IPS DF 19.7 (cell line): ENCODE results near the gene KCNC4.

Source experiments
- DNase-seq: peaks from one replicate; pipeline ENCODE4 v3.0.0-alpha.2; 2013; ENCODE audit warnings: low read depth, low spot score

Gene KCNC4

DNA sequence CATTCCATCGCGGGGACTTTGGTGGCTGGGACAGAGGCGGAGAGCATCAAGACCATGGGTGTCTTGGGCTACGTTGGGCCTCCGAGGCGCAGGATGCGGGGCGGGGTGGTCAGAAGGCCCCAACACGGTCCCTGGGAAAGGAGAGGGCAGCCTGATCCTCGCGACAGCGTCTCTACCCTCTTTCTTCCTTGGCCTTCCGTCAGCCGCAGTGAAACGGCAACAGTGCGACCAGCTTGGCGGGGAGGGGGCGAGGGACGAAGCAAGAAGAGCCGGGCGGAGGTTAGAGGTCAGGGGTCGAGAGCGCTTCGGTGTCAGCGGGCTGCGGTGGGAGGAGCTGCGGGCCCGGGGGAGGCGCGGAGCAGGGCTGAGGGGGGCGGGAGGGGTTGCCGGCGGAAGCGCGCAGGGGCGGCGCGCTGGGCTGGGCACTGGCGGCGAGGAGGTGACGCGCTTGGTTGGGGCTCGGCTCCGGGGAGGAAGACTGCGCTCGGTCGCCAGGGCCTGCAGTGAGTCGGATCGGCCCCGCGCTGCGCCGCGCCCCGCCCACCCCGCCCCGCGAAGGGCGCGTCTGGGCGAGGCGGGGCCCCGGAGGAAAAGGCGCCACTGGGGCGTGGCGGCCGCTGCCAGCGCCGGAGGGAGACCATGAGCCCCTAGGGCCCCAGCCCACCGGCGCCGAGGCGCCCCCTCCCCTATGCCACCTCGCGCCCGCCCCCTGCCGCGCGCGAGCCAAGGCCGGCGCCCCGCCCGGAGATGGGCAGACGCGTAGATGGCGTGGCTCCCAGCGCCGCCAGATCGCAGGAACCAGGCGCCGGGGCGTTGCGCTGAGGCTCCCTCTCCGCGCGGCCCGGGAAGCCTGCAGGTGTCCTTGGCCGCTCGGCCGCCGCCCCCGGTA is at the start of gene KCNC4:
KCNC4 (plus strand) TSS at position 600 of the 889 bp plus-strand sequence. CDS start 1,186 bp downstream, outside the sequence.
- DNase-seq = no peak

DNA sequence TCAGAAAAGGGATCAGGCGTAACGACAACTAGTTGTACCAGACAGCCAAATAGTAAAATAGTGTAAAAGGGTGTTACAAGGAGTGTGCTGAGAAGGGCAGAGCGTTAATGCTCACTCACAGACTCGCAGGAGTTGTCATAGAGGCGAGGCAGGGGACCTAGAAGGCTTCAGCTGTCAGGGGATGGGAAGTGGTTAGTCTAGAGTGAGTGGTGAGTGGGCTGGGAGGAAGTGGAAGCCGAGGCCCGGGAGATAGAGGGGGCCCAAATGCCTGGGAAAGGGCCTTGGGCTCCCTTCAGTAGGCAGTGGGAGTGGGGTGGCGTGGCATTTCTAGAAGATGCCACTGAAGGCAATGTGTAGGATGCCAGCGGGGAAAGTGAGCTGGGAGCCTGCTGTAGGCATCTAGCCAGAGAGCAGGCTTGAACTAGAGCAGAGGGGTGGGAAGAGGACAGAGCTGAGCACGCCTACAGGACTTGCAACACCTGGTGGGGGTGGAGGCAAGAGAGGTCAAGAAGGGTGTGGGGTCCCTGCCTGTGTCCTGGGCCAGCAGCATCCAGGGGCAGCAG is 49.5 kb upstream of the KCNC4 start:
- no peak for DNase-seq

DNA sequence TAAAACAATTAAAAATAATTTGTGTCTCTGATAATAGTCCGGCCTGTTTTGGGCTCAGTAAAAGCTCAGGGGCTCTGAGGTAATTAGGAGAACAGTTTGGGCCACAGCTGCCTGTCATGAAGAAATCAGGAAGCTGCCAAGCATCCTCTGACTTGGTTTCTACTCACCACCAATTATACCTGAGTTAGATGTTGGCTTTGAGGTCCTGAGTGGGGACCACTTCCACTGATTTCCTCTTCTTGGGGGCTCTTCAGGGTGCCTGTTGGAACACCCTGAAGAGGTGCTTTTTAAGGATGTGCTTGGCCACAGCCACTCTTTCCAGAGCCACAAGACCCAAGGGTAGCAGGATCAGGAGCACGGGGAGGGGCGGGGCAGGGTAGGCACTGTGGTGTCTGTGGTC is 48.9 kb upstream of the KCNC4 start:
- DNase-seq = no peak

GRCh38 chr1:110161849-110162248 is 48.3 kb upstream of the KCNC4 start:
- no peak for DNase-seq

- no peak for DNase-seq
Observed at GRCh38 chr1:110163591-110163990, 46.5 kb upstream of the KCNC4 start.

GRCh38 chr1:110164725-110165350 is 45.3 kb upstream of the KCNC4 start:
- no peak for DNase-seq

GRCh38 chr1:110165761-110166231 is 44.3 kb upstream of the KCNC4 start:
- DNase-seq = no peak

GRCh38 chr1:110166861-110167260 is 43.3 kb upstream of the KCNC4 start:
- no peak for DNase-seq

GRCh38 chr1:110170766-110171733 is 39.1 kb upstream of the KCNC4 start:
- no peak for DNase-seq

GRCh38 chr1:110172001-110172400 is 38.1 kb upstream of the KCNC4 start:
- DNase-seq = no peak

- DNase-seq = no peak
Observed at GRCh38 chr1:110173466-110174105, 36.5 kb upstream of the KCNC4 start.

- DNase-seq = no peak
Observed at GRCh38 chr1:110174961-110175360, 35.2 kb upstream of the KCNC4 start.

DNA sequence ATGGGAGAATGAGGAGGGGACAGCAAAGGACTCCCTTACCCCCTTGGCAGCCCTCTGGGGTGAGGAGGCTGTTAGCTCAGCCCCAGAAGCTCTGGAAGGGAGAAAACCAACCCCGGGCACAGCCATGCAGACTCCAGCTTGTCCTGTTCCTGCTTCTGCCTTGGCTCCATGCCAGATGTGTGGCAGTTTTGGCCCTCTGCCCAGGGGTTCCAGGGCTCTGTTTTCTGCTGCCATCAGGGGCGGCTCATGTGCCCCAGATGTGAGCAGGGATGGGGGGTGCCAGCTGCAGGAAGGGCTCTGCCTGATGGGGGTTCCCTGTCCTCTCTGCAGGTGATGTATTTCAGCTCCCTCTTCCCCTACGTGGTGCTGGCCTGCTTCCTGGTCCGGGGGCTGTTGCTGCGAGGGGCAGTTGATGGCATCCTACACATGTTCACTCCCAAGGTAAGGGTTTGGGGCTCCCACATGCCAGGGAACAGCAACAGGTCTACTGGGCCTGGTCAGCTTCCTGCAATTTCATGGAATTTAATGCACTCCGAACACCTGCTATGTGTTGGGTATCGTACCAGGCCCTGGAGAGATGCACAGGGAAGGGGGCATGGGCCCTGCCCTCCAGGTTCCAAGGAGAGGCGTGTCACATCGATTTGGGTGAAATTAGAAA is 33.7 kb upstream of the KCNC4 start:
- no peak for DNase-seq

- no peak for DNase-seq
Observed at GRCh38 chr1:110177775-110178174, 32.3 kb upstream of the KCNC4 start.

- DNase-seq = no peak
Observed at GRCh38 chr1:110183642-110184167, 26.4 kb upstream of the KCNC4 start.

DNA sequence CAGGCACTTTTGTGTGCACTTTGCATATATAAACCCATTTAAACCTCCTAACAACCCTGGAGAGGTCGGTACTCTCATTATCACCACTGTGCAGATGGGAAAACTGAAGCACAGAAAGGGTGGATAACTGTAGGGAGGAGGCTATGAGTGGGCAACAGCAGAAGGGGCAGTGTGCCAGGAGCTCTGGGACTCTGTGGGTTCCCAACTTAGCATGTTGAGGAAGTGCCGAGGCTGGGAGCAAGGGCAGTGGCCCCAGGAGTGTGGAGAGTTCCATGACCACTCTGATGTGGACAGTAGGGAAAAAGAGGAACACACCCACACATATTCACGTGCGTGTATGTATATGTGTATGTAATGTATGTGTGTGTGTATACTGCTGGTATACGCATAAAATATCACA is 25.7 kb upstream of the KCNC4 start:
- DNase-seq = no peak

GRCh38 chr1:110185181-110185580 is 24.9 kb upstream of the KCNC4 start:
- no peak for DNase-seq

DNA sequence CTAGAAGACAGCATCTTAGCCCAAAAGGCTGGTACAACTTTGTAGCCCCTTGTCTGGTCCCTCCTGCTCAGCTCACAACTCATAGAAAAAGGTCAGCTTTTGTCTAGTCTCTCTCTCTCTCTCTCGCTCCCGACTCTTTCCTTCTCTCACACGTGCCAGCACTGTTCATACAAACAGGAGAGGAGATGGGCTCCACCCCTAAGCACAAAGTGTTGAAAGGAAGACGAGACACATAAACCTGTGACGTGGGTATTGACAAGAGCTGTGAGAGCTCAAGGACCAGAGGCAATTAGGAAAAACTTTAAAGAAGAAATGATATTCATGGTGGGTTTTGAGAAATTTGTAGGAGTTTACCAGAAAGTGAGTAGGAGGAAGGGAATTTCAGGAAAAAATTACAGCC is 23.6 kb upstream of the KCNC4 start:
- DNase-seq = no peak

GRCh38 chr1:110187139-110187890 is 22.8 kb upstream of the KCNC4 start:
- no peak for DNase-seq
